Smooth muscle cell of the brain vasculature (primary cell): ENCODE data around the gene G6PD.
A peak's percentile ranks its signal among the peaks of the same experiment; 100 is the strongest.
"Not testable (repeated sequence)": the region's sequence is repeated elsewhere in the genome, so short reads cannot be mapped to it uniquely, and the experiment has no call there.

ENCODE experiments used
- DNase-seq: peaks from one replicate; pipeline ENCODE4 v3.0.0-alpha.2; 2012; ENCODE audit warnings: low read depth, low spot score

Gene G6PD

GRCh38 chrX:154542723-154543424 is 3.8 kb downstream of the G6PD start:
- no peak for DNase-seq

GRCh38 chrX:154541896-154542722 is 4.5 kb downstream of the G6PD start:
- peak; percentile 79 for DNase-seq

GRCh38 chrX:154541589-154541895 is 5.1 kb downstream of the G6PD start:
- DNase-seq = no peak

- no peak for DNase-seq
Observed at GRCh38 chrX:154540897-154541535, 5.6 kb downstream of the G6PD start.

GRCh38 chrX:154540365-154540764 is 6.3 kb downstream of the G6PD start:
- DNase-seq = not testable (repeated sequence)

- no peak for DNase-seq
Observed at GRCh38 chrX:154539077-154539476, 7.6 kb downstream of the G6PD start.

- DNase-seq = no peak
Observed at GRCh38 chrX:154535892-154536291, 10.8 kb downstream of the G6PD start.

- no peak for DNase-seq
Observed at GRCh38 chrX:154534526-154535322, 11.9 kb downstream of the G6PD start.

- DNase-seq = no peak
Observed at GRCh38 chrX:154532690-154533089, 14.0 kb downstream of the G6PD start.

- no peak for DNase-seq
Observed at GRCh38 chrX:154531626-154532025, 15.0 kb downstream of the G6PD start.

GRCh38 chrX:154530286-154530685 is 16.4 kb downstream of the G6PD start:
- no peak for DNase-seq

- no peak for DNase-seq
Observed at GRCh38 chrX:154529206-154529612, 17.4 kb downstream of the G6PD start.

GRCh38 chrX:154526901-154527675 is 19.6 kb downstream of the G6PD start:
- DNase-seq = no peak

- no peak for DNase-seq
Observed at GRCh38 chrX:154525606-154526490, 20.8 kb downstream of the G6PD start.

- no peak for DNase-seq
Observed at GRCh38 chrX:154519389-154519788, 27.3 kb downstream of the G6PD start.

GRCh38 chrX:154517101-154517781 is 29.4 kb downstream of the G6PD start:
- no peak for DNase-seq

- no peak for DNase-seq
Observed at GRCh38 chrX:154516656-154517100, 30.0 kb downstream of the G6PD start.

- DNase-seq = peak; percentile 61
Observed at GRCh38 chrX:154515966-154516655, 30.5 kb downstream of the G6PD start, which contains the start of gene FAM3A. Gene FAM3A (minus strand): TSS chrX:154516232. CDS start chrX:154515772, 460 bp downstream.
